ENCODE measurements around the gene CREB5. TPM values are rescaled to one million over a fixed set of nuclear protein-coding genes. Genes with fewer than 3 reads are reported as not detected.
A peak's percentile ranks its signal among the peaks of the same experiment; 100 is the strongest.

The CREB5 gene
- total and polyA plus RNA-seq, 11 donors, result 7.6 to 38.7 (median 15.2) TPM

DNA sequence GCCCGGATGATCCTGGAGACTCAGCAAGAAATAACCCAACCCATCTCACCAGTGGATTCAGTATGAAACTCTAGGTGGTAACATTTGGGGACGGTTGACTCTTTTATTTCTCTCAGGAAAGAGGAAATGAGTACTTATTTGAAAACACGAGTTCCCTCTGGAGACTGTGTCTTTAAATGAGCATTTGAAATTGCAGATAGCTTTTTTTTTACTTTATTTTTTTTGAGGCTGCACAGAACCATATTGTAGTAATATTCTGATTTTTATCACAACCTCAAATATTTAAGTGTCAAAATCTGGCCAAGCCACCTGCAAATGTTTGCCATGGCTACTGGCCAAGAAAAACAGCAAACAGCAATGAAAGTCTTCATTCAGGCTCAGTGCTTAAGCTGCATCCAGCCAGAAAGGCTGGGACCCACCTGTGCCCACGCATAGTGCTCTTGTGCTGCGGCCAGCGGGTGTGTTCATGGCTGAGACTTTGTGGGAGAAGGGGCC is 160.8 kb downstream of the CREB5 start:
- Histone ChIP-seq H3K9me3 (no peaks in the 10 kb centered on the region), H3K4me1 (peaks cover 0 to 25% (median 10%) of the 10 kb centered on the region in 12 donors), H3K27me3 (no peaks in the 10 kb centered on the region), H3K27ac (peak overlapping the region in 3 of 12 donors; percentile 4 to 33 (median 23)), H3K36me3 (no peaks in the 10 kb centered on the region), H3K4me3 (no peak overlapping the region)
- ATAC-seq (peak in 3 of 4 donors; percentile 58 to 88 (median 82)), DNase-seq (peak; percentile 55 to 61 (median 58))
- TF ChIP-seq, protein P1, sequence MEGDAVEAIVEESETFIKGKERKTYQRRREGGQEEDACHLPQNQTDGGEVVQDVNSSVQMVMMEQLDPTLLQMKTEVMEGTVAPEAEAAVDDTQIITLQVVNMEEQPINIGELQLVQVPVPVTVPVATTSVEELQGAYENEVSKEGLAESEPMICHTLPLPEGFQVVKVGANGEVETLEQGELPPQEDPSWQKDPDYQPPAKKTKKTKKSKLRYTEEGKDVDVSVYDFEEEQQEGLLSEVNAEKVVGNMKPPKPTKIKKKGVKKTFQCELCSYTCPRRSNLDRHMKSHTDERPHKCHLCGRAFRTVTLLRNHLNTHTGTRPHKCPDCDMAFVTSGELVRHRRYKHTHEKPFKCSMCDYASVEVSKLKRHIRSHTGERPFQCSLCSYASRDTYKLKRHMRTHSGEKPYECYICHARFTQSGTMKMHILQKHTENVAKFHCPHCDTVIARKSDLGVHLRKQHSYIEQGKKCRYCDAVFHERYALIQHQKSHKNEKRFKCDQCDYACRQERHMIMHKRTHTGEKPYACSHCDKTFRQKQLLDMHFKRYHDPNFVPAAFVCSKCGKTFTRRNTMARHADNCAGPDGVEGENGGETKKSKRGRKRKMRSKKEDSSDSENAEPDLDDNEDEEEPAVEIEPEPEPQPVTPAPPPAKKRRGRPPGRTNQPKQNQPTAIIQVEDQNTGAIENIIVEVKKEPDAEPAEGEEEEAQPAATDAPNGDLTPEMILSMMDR (IDR thresholded peaks at IDR 0.05), result no peak
- TF ChIP-seq POLR2A (IDR thresholded peaks at IDR 0.05), result no peak
- intact Hi-C loops (cut with DNase I), result no loop called here
- WGBS, 4 donors, result 41 to 63% (median 47%) methylated on average over 6 of the region's 6 CpGs

DNA sequence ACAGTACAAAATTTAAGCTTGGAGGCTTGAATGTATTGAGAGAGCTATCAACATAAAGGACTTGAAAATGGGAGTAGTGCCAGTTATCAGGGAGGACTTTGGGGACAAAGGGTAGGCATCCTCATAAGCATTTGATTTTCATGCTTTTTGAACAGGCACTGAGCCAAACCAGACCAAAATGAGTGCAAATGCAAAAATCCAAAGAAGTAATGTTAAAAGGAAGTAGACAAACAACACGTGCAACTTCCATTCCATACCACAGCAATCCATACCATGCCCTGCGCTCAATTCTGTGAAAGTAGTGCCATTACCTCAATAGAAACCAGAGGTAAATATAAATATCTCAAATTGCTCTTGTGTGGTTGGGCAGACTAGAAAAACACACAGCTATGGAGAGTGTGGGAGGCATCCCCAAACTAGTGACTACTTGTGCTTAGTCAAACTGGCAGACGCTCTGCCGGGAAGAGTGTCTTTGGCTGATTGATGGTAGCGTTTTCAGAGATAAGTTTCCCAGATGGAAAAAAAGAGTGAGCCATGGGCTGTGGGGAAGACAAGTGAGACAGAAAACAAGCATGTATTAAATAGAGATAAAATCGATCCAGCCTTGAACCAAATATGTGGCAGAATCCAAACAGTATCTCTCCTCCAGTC is 161.5 kb downstream of the CREB5 start:
- Histone ChIP-seq H3K27me3 (no peaks in the 10 kb centered on the region), H3K4me1 (peaks cover 0 to 25% (median 10%) of the 10 kb centered on the region in 12 donors), H3K36me3 (no peaks in the 10 kb centered on the region), H3K4me3 (no peak overlapping the region), H3K27ac (peak overlapping the region in 4 of 12 donors; percentile 4 to 33 (median 28)), H3K9me3 (peaks cover 0 to 5% (median 0%) of the 10 kb centered on the region in 12 donors)
- peak in 2 of 4 donors; percentile 54 to 79 for ATAC-seq
- intact Hi-C loops (cut with DNase I), result no loop called here
- DNase-seq, result no peak
- TF ChIP-seq POLR2A (IDR thresholded peaks at IDR 0.05), result no peak
- TF ChIP-seq, protein P1 (IDR thresholded peaks at IDR 0.05), result no peak
- 65 to 69% (median 67%) methylated on average over 6 of the region's 6 CpGs for WGBS, 4 donors

DNA sequence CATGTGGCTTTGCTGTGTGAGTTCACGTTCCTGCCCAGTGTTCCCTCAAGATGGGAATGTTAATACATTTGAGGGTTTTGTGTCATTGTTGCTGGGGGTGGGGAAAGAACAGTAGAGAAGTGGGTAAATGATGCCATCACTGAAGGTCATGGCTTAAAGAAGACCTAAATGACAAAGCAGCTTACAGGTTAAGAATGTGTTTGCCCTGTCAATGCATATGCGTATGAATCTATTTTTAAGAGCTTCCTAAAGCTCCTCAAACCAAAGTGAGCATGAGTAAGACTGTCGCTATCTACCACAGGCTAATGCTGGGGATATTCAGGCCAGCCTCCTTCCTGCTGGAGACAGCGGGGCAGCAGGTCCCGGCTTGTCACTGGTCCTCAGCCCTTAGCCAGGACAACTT is 162.9 kb downstream of the CREB5 start:
- TF ChIP-seq, protein P1 (IDR thresholded peaks at IDR 0.05), result no peak
- no peak for TF ChIP-seq POLR2A (IDR thresholded peaks at IDR 0.05)
- no peaks in the 10 kb centered on the region for H3K36me3 ChIP-seq
- no peak for DNase-seq
- intact Hi-C loops (cut with DNase I), result no loop called here
- WGBS, 4 donors, result 92 to 96% (median 94%) methylated on average over 5 of the region's 5 CpGs
- no peak overlapping the region for H3K27ac ChIP-seq
- H3K27me3 ChIP-seq, result no peaks in the 10 kb centered on the region
- no peak for ATAC-seq
- H3K4me1 ChIP-seq, result peaks cover 0 to 25% (median 11%) of the 10 kb centered on the region in 12 donors
- H3K9me3 ChIP-seq, result peaks cover 0 to 5% (median 0%) of the 10 kb centered on the region in 12 donors
- H3K4me3 ChIP-seq, result no peak overlapping the region

DNA sequence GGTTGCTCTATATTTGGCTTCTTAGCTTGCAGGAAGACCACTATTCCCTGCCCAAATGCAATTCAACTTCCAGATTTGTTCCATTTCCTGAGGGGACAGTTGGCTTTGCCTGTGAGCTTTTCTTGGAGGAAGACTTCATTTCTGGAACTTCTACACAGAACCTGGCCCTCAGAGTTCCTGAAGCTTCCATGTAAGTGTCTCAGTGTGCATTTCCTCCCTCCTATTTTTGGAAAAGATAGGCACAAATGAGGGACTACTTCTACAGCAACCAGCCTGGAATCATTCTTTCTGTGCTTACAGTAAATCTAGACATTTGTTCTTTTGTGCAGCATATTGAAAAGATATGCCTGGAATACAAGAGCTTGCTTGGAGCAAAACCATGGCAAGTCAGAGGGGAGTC is 164.3 kb downstream of the CREB5 start:
- peaks cover 0 to 5% (median 0%) of the 10 kb centered on the region in 12 donors for H3K9me3 ChIP-seq
- intact Hi-C loops (cut with DNase I), result no loop called here
- H3K4me3 ChIP-seq, result no peak overlapping the region
- no peaks in the 10 kb centered on the region for H3K27me3 ChIP-seq
- H3K36me3 ChIP-seq, result no peaks in the 10 kb centered on the region
- TF ChIP-seq POLR2A (IDR thresholded peaks at IDR 0.05), result no peak
- TF ChIP-seq, protein P1 (IDR thresholded peaks at IDR 0.05), result no peak
- no peak for ATAC-seq
- no peak overlapping the region for H3K27ac ChIP-seq
- H3K4me1 ChIP-seq, result peaks cover 0 to 25% (median 11%) of the 10 kb centered on the region in 12 donors
- no peak for DNase-seq
